ENCODE data around the gene TF. TPM values are rescaled to one million over a fixed set of nuclear protein-coding genes. Genes with fewer than 3 reads are reported as not detected.
A peak's percentile ranks its signal among the peaks of the same experiment; 100 is the strongest.

The TF gene
- total RNA-seq, 1 donor from 2014 or later: 2.3 TPM

- Mint-ChIP-seq H3K4me1 (ENCODE audit: unreplicated experiment) (no peaks in the 10 kb centered on the region), H3K9me3 (no peaks in the 10 kb centered on the region), H3K4me3 (no peak overlapping the region), H3K36me3 (peaks cover 4% of the 10 kb centered on the region), H3K27me3 (no peaks in the 10 kb centered on the region), H3K27ac (no peak overlapping the region)
- TF ChIP-seq CTCF (conservative IDR thresholded peaks at IDR 0.05): no peak
- DNase-seq (ENCODE audit: extremely low spot score, unreplicated experiment): peak; percentile 60
Observed at GRCh38 chr3:133838916-133839800, 93.0 kb downstream of the TF start.

- no peak for TF ChIP-seq CTCF (conservative IDR thresholded peaks at IDR 0.05)
- no peaks in the 10 kb centered on the region for H3K27me3 Mint-ChIP-seq
- H3K4me1 Mint-ChIP-seq (ENCODE audit: unreplicated experiment): no peaks in the 10 kb centered on the region
- H3K36me3 Mint-ChIP-seq: peaks cover under 1% of the 10 kb centered on the region
- H3K9me3 Mint-ChIP-seq: no peaks in the 10 kb centered on the region
- no peak overlapping the region for H3K27ac Mint-ChIP-seq
- no peak overlapping the region for H3K4me3 Mint-ChIP-seq
- no peak for DNase-seq (ENCODE audit: extremely low spot score, unreplicated experiment)
Observed at GRCh38 chr3:133840055-133840737, 94.0 kb downstream of the TF start.

- H3K36me3 Mint-ChIP-seq: no peaks in the 10 kb centered on the region
- H3K27me3 Mint-ChIP-seq: no peaks in the 10 kb centered on the region
- no peak for TF ChIP-seq CTCF (conservative IDR thresholded peaks at IDR 0.05)
- DNase-seq (ENCODE audit: extremely low spot score, unreplicated experiment): no peak
- no peaks in the 10 kb centered on the region for H3K9me3 Mint-ChIP-seq
- H3K4me1 Mint-ChIP-seq (ENCODE audit: unreplicated experiment): no peaks in the 10 kb centered on the region
- no peak overlapping the region for H3K27ac Mint-ChIP-seq
- no peak overlapping the region for H3K4me3 Mint-ChIP-seq
Observed at GRCh38 chr3:133840767-133841166, 94.6 kb downstream of the TF start.

GRCh38 chr3:133841196-133841595 lies 95.0 kb downstream of the TF start:
- no peak overlapping the region for H3K27ac Mint-ChIP-seq
- no peaks in the 10 kb centered on the region for H3K27me3 Mint-ChIP-seq
- no peaks in the 10 kb centered on the region for H3K9me3 Mint-ChIP-seq
- H3K36me3 Mint-ChIP-seq: no peaks in the 10 kb centered on the region
- H3K4me1 Mint-ChIP-seq (ENCODE audit: unreplicated experiment): no peaks in the 10 kb centered on the region
- no peak for DNase-seq (ENCODE audit: extremely low spot score, unreplicated experiment)
- no peak overlapping the region for H3K4me3 Mint-ChIP-seq
- TF ChIP-seq CTCF (conservative IDR thresholded peaks at IDR 0.05): no peak

GRCh38 chr3:133842158-133842557 lies 96.0 kb downstream of the TF start:
- Mint-ChIP-seq H3K4me3 (no peak overlapping the region), H3K9me3 (no peaks in the 10 kb centered on the region), H3K4me1 (ENCODE audit: unreplicated experiment) (no peaks in the 10 kb centered on the region), H3K27ac (no peak overlapping the region), H3K27me3 (no peaks in the 10 kb centered on the region), H3K36me3 (no peaks in the 10 kb centered on the region)
- DNase-seq (ENCODE audit: extremely low spot score, unreplicated experiment): no peak
- no peak for TF ChIP-seq CTCF (conservative IDR thresholded peaks at IDR 0.05)
